HUES64 (cell line): ENCODE results near the gene PPEF1.
"Not testable (repeated sequence)": the region's sequence is repeated elsewhere in the genome, so short reads cannot be mapped to it uniquely, and the experiment has no call there.

Experiments used
- H3K27ac ChIP-seq: 2 replicates; pipeline ENCODE4 v1.7.0; 2013; ENCODE audit warnings: low read depth, low read length, inconsistent platforms
- H3K27me3 ChIP-seq: 2 replicates; pipeline ENCODE4 v1.6.1; 2013; ENCODE audit warnings: mild to moderate bottlenecking, low read length; ENCODE audit not compliant: insufficient read depth
- H3K36me3 ChIP-seq: 2 replicates; pipeline ENCODE4 v1.6.1; 2013; ENCODE audit warnings: mild to moderate bottlenecking, low read length; ENCODE audit not compliant: insufficient read depth
- H3K4me1 ChIP-seq: 2 replicates; pipeline ENCODE4 v1.6.1; 2013; ENCODE audit warnings: mild to moderate bottlenecking, low read length, moderate library complexity; ENCODE audit not compliant: insufficient read depth
- H3K4me3 ChIP-seq: 2 replicates; pipeline ENCODE4 v1.5.1; 2013; ENCODE audit warnings: mild to moderate bottlenecking, low read length, moderate library complexity
- H3K9ac ChIP-seq: 2 replicates; pipeline ENCODE4 v1.6.1; 2013; ENCODE audit warnings: mild to moderate bottlenecking, low read depth, low read length
- H3K9me3 ChIP-seq: 2 replicates; pipeline ENCODE4 v1.6.1; 2013; ENCODE audit warnings: low read depth, low read length; ENCODE audit not compliant: insufficient read depth
- WGBS: fragments of 150-250, 120-280 bp; methylation state at CpG from one replicate; pipeline ENCODE4 v1.1.7; 2013; ENCODE audit warnings: missing lambda C conversion rate; 5-methylcytosine and 5-hydroxymethylcytosine counted together

PPEF1 gene

GRCh38 chrX:18810416-18810815 lies 103.0 kb downstream of the PPEF1 start:
- 75% methylated on average over 2 of the region's 2 CpGs for WGBS
- H3K36me3 ChIP-seq: no peaks in the 10 kb centered on the region

GRCh38 chrX:18825375-18825774 lies 117.9 kb downstream of the PPEF1 start:
- Histone ChIP-seq H3K4me1 (no peaks in the 10 kb centered on the region), H3K9ac (no peak overlapping the region), H3K36me3 (no peaks in the 10 kb centered on the region), H3K9me3 (no peaks in the 10 kb centered on the region), H3K4me3 (no peak overlapping the region), H3K27ac (no peak overlapping the region), H3K27me3 (no peaks in the 10 kb centered on the region)
- 100% methylated on average over 1 of the region's 2 CpGs for WGBS

More at GRCh38 chrX:18810416-18810815, 103.0 kb downstream of the PPEF1 start:
- H3K9me3 ChIP-seq: no peaks in the 10 kb centered on the region
- H3K9ac ChIP-seq: no peak overlapping the region
- H3K27me3 ChIP-seq: no peaks in the 10 kb centered on the region
- H3K27ac ChIP-seq: no peak overlapping the region
- no peak overlapping the region for H3K4me3 ChIP-seq
- no peaks in the 10 kb centered on the region for H3K4me1 ChIP-seq

- H3K27ac ChIP-seq: no peak overlapping the region
- H3K36me3 ChIP-seq: no peaks in the 10 kb centered on the region
- no peaks in the 10 kb centered on the region for H3K9me3 ChIP-seq
- H3K27me3 ChIP-seq: no peaks in the 10 kb centered on the region
- no peak overlapping the region for H3K4me3 ChIP-seq
- H3K9ac ChIP-seq: no peak overlapping the region
- WGBS: 90% methylated on average over 1 of the region's 1 CpG
- H3K4me1 ChIP-seq: no peaks in the 10 kb centered on the region
Measured at GRCh38 chrX:18828832-18829404, 121.5 kb downstream of the PPEF1 start.

DNA sequence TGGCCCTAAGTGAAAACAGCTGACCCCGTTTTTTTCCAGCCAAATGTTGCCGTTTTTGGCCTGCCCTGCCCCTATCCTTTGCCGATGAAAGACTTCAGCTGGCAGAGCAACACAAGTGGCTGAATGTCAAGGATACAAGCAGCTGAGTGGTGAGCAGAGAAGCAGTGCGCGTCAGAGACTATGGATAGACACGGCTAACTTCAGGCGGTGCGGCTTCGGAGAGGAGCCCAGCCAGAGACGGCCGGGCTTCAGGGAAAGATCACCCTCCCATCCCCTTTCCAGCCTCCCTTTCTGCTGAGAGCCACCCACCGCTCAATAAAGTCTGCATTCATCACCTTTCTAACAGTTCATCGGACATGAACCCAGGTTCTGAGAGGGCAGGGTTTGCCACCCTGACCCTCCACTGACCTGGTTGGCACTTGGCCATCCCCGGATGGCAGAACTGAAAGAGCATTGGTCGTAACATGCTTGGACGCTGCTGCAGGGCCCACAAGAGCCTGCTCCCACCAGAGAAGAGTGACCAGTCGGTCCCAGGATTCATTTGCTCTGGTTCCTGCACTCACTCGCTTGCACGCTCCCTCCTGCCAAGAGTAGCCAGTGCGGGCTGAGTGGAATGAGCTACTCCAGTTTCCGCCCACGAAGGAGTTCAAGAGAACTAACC lies 125.8 kb downstream of the PPEF1 start:
- Histone ChIP-seq H3K4me1 (no peaks in the 10 kb centered on the region), H3K36me3 (no peaks in the 10 kb centered on the region), H3K9me3 (no peaks in the 10 kb centered on the region), H3K27me3 (no peaks in the 10 kb centered on the region), H3K4me3 (no peak overlapping the region), H3K27ac (no peak overlapping the region), H3K9ac (no peak overlapping the region)
- WGBS: 84% methylated on average over 22 of the region's 22 CpGs

GRCh38 chrX:18847901-18848300 lies 140.5 kb downstream of the PPEF1 start:
- not testable (repeated sequence) for H3K27ac ChIP-seq, H3K9ac ChIP-seq, H3K27me3 ChIP-seq, H3K9me3 ChIP-seq, H3K4me1 ChIP-seq, H3K4me3 ChIP-seq, H3K36me3 ChIP-seq
- 81% methylated on average over 3 of the region's 3 CpGs for WGBS

GRCh38 chrX:18855919-18856644 lies 148.6 kb downstream of the PPEF1 start:
- no peaks in the 10 kb centered on the region for H3K9me3 ChIP-seq
- no peaks in the 10 kb centered on the region for H3K27me3 ChIP-seq
- H3K4me3 ChIP-seq: no peak overlapping the region
- no peaks in the 10 kb centered on the region for H3K4me1 ChIP-seq
- H3K9ac ChIP-seq: no peak overlapping the region
- WGBS: 100% methylated on average over 1 of the region's 1 CpG
- H3K27ac ChIP-seq: no peak overlapping the region
- H3K36me3 ChIP-seq: no peaks in the 10 kb centered on the region

- Histone ChIP-seq H3K27ac (no peak overlapping the region), H3K36me3 (no peaks in the 10 kb centered on the region), H3K4me3 (no peak overlapping the region), H3K9me3 (no peaks in the 10 kb centered on the region), H3K4me1 (no peaks in the 10 kb centered on the region), H3K27me3 (no peaks in the 10 kb centered on the region), H3K9ac (no peak overlapping the region)
- no CpG with 5 or more reads among the region's 1 CpG for WGBS
Measured at GRCh38 chrX:18856645-18856997, 149.2 kb downstream of the PPEF1 start.

DNA sequence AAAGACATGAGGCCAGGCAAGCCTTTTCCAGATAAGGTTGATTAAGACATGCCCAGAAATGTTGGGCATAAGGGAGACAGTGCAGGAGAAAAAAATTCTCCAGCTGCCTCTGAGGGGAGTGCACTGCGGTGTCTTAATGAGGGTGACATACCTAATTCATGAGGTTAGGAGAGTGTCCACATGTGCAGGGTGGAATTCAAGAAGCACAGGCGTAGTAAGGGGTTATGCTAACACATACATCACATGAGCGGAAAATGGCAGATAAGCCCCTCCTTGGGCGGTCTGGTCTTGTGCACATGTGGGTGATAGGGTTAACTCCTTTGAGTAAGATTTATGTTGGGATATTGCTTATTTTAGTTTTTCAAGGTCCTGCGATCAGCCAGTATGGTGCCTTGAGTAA lies 154.1 kb downstream of the PPEF1 start:
- H3K36me3 ChIP-seq: no peaks in the 10 kb centered on the region
- no peaks in the 10 kb centered on the region for H3K4me1 ChIP-seq
- WGBS: 98% methylated on average over 5 of the region's 5 CpGs
- H3K4me3 ChIP-seq: no peak overlapping the region
- H3K27ac ChIP-seq: no peak overlapping the region
- H3K9me3 ChIP-seq: no peaks in the 10 kb centered on the region
- H3K9ac ChIP-seq: no peak overlapping the region
- no peaks in the 10 kb centered on the region for H3K27me3 ChIP-seq

GRCh38 chrX:18864390-18864920 lies 157.0 kb downstream of the PPEF1 start:
- Histone ChIP-seq H3K4me1 (no peaks in the 10 kb centered on the region), H3K27me3 (no peaks in the 10 kb centered on the region), H3K36me3 (no peaks in the 10 kb centered on the region), H3K4me3 (no peak overlapping the region), H3K27ac (no peak overlapping the region), H3K9me3 (no peaks in the 10 kb centered on the region), H3K9ac (no peak overlapping the region)
- WGBS: 94% methylated on average over 14 of the region's 15 CpGs

GRCh38 chrX:18871161-18871890 lies 163.9 kb downstream of the PPEF1 start:
- H3K9me3 ChIP-seq: no peaks in the 10 kb centered on the region
- no peak overlapping the region for H3K9ac ChIP-seq
- WGBS: 93% methylated on average over 10 of the region's 10 CpGs
- no peaks in the 10 kb centered on the region for H3K4me1 ChIP-seq
- H3K27ac ChIP-seq: no peak overlapping the region
- no peaks in the 10 kb centered on the region for H3K36me3 ChIP-seq
- H3K27me3 ChIP-seq: no peaks in the 10 kb centered on the region
- no peak overlapping the region for H3K4me3 ChIP-seq

DNA sequence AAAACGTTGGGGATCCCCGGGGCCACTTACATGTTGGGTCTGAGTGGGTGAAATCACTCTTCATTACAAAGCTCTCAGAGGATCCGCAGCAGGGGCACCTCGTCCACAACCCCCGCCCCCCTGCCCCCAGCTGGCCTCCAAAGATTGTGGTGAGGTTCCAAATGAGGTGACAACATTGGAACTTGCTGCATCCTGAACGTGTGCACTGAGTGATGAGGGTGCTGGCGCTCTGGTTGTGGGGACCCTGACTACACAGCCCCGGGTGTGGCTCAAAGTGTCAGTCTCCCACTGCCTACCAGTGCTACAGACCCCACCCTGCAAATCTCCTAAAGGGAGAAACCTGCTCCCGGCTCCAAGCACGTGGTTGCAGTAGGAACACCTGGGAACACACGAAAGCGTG lies 164.5 kb downstream of the PPEF1 start:
- 85% methylated on average over 12 of the region's 12 CpGs for WGBS
- Histone ChIP-seq H3K36me3 (no peaks in the 10 kb centered on the region), H3K9ac (no peak overlapping the region), H3K4me3 (no peak overlapping the region), H3K4me1 (no peaks in the 10 kb centered on the region), H3K27me3 (no peaks in the 10 kb centered on the region), H3K9me3 (no peaks in the 10 kb centered on the region), H3K27ac (no peak overlapping the region)
